IPS-20b (cell line): ENCODE data around the gene EPHX1.
"Not testable (repeated sequence)": the region's sequence is repeated elsewhere in the genome, so short reads cannot be mapped to it uniquely, and the experiment has no call there.

Source experiments
- H3K27ac ChIP-seq: one replicate; pipeline ENCODE4 v1.5.1; 2013; ENCODE audit warnings: low read length
- H3K27me3 ChIP-seq: 2 replicates; pipeline ENCODE4 v1.6.1; 2013; ENCODE audit warnings: mild to moderate bottlenecking, low read length, inconsistent platforms; ENCODE audit not compliant: insufficient read depth
- H3K36me3 ChIP-seq: 2 replicates; pipeline ENCODE4 v1.6.1; 2013; ENCODE audit warnings: low read depth, mild to moderate bottlenecking, inconsistent platforms, low read length, moderate library complexity; ENCODE audit not compliant: insufficient read depth
- H3K4me1 ChIP-seq: 2 replicates; pipeline ENCODE4 v1.6.1; 2013; ENCODE audit warnings: mild to moderate bottlenecking, control low read depth, inconsistent platforms, low read length, moderate library complexity; ENCODE audit not compliant: insufficient read depth
- H3K4me3 ChIP-seq: 2 replicates; pipeline ENCODE4 v1.5.1; 2013; ENCODE audit warnings: mild to moderate bottlenecking, low read length, inconsistent platforms
- H3K9ac ChIP-seq: 2 replicates; pipeline ENCODE4 v1.6.1; 2013; ENCODE audit warnings: low read depth, mild to moderate bottlenecking, inconsistent platforms, low read length, moderate library complexity
- H3K9me3 ChIP-seq: 2 replicates; pipeline ENCODE4 v1.6.1; 2013; ENCODE audit warnings: mild to moderate bottlenecking, low read depth, low read length, inconsistent platforms; ENCODE audit not compliant: insufficient read depth

The EPHX1 gene

DNA sequence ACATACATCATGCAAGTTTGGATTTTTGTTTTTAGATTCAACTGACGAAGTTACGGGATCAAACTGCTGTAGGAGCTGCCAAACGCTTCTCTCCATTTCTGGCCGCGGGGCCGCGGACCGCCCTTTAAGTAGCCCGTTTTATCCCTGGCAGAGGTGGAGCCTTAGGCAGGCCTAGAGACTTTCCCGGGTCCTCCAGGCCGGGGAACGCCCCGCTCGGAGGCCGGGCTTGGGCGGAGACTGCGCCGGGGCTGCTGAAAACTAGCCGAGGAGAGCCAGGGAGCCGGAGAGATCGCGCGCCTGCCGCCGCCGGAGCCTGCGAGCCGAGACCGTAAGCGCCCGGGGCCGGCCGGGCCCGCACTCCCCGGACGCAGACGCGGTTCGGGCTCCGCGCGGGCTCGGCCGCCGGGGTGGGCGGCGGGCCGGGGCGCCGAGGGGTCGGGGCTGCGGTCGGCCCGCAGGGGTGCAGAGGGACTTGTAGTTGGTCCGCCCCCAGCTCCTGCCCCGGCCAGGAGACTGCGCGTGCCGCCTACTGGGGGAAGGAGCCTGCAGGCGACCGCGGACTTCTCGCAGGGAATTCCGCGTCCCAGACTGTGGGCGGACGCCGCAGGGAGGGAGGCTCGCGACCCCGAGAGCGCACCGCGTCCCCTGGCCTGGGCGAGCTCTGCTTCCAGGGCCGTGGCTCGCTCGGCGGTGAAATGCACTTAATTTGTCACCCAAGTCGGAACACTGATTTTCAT, at the start of gene EPHX1:
TSS of gene EPHX1 (plus strand) at position 283 of the 737 bp plus-strand sequence. CDS start 18,606 bp downstream, outside the sequence.
- Histone ChIP-seq H3K27me3 (peaks cover 26% of the 10 kb centered on the region), H3K9me3 (no peaks in the 10 kb centered on the region), H3K27ac (no peak within 1 kb of the TSS), H3K9ac (peak within 1 kb of the TSS; percentile 76; the same call in 1 of the 2 replicates), H3K4me1 (peaks cover 21% of the 10 kb centered on the region), H3K36me3 (0 out of 2 replicates have a peak, but pooled peaks cover 5% of the 10 kb centered on the region), H3K4me3 (peak within 1 kb of the TSS; percentile 83)

DNA sequence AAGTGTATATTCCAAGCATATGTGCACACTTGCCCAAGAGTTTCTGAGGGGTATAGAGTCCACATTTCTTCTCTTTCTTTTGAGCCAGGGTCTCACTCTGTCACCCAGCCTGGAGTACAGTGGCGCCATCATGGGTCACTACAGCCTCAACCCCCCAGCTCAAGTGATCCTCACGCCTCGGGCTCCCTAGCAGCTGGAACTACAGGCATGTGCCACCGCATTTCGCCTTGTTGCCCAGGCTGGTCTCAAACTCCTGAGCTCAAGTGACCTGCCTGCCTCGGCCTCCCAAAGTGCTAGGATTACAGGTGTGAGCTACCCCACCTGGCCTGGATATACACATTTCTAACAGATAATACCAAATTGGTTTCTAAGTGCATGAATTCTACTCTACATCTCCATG, 49.4 kb upstream of the EPHX1 start:
- peaks cover 16% of the 10 kb centered on the region; the same call in 1 of the 2 replicates for H3K4me1 ChIP-seq
- no peak overlapping the region for H3K27ac ChIP-seq
- no peaks in the 10 kb centered on the region for H3K36me3 ChIP-seq
- H3K4me3 ChIP-seq = no peak overlapping the region
- H3K9me3 ChIP-seq = no peaks in the 10 kb centered on the region
- H3K27me3 ChIP-seq = no peaks in the 10 kb centered on the region
- no peak overlapping the region for H3K9ac ChIP-seq

DNA sequence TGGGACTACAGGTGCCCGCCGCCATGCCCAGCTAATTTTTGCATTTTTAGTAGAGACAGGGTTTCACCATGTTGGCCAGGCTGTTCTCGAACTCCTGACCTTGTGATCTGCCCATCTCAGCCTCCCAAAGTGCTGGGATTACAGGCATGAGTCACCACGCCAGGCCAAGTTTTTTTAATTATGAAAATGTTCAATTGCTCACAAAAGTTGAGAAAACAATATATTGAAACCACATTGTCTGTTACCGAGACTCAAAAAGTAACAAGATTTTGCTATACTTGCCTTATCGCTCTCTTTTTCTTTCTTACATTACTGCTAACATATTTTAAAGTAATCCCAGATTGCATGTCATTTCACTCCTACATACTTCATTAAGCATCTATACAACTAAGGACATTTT, 48.5 kb upstream of the EPHX1 start:
- H3K9ac ChIP-seq, H3K27ac ChIP-seq, H3K9me3 ChIP-seq, H3K4me3 ChIP-seq, H3K27me3 ChIP-seq, H3K36me3 ChIP-seq: not testable (repeated sequence)
- H3K4me1 ChIP-seq = peaks cover 16% of the 10 kb centered on the region; the same call in 1 of the 2 replicates

DNA sequence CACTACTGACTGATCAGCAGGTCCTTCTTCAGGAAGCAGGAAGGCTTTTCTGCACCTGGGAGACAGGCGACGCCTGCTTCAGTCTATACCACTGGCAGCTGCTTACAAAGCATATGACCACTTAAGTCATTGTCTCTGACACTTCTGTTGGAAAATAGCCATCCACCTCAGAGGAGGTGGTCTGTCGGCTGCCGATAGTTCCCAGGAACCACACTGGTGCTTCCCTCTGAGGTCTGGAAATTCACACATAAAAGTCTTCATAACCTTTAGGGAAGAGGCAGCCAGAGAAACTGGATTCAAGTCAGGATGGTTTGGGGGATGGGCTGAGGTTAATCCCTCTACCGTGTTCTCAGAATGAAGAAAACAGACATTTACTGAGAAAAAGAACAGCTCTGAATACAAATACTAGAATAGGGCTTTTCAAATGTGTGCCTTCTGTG, 47.9 kb upstream of the EPHX1 start:
- Histone ChIP-seq H3K27me3 (no peaks in the 10 kb centered on the region), H3K27ac (no peak overlapping the region), H3K4me3 (no peak overlapping the region), H3K36me3 (no peaks in the 10 kb centered on the region), H3K9me3 (no peaks in the 10 kb centered on the region), H3K9ac (no peak overlapping the region), H3K4me1 (peaks cover 16% of the 10 kb centered on the region; the same call in 1 of the 2 replicates)

DNA sequence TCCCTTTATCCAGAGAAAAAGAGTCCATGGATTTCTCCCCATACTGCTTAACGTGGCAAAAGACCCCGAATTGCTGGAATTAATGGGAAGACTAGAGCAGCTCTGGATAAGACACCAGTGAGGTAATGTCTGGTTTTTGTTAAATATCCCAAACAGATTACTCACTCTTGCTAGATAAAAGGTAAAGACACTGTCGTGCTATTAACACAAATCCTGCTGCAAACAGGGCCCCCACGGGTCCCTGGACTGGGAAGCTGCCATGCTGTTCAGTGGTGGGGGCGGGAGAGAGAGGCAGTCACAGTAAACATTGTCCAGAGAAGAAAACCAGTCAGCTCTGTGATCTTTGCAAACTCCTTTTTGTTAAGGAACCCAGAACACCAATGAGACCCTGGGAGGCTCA, 47.5 kb upstream of the EPHX1 start:
- H3K9me3 ChIP-seq = no peaks in the 10 kb centered on the region
- H3K27me3 ChIP-seq = no peaks in the 10 kb centered on the region
- H3K4me1 ChIP-seq = peaks cover 20% of the 10 kb centered on the region
- no peaks in the 10 kb centered on the region for H3K36me3 ChIP-seq
- no peak overlapping the region for H3K4me3 ChIP-seq
- H3K27ac ChIP-seq = no peak overlapping the region
- no peak overlapping the region for H3K9ac ChIP-seq

DNA sequence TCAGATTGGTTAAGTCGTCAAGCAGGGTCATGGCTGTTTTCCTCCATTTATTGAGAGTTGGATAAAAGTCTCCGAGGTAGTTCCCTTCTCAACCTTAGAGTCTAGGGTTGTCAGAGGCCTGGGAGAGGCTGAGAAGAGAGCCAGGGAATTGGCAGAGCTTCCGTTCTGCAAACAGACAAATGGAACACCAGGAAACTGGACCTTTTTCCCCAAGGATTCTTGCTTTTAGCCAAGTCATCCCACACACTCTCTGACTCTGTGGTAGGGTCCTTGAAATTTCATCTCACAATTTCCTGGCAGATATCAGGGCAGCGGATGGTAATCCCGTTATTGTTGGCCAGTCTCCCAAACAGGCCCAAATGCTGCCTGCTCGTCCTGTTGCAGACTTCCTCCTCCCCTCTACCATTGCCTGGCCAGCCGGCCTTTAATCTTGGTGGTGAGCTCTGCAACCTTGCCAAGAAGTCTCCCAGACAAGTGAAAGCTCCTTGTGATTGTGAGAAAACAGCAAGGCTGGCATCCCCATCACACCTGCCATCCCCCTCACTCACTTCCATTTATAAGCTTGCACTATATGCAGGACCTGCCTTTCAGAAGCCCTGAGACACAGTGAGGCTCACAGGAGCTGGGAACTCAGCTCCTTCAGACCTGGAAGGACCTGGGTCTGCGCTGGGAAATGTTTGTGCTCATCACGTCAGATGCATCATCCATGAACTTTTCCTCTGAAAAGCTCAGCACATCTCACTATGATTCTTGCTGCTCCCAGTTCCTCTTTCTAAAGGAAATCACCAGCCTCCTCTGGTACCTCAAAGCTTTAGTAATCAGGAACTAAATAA, 46.0 kb upstream of the EPHX1 start:
- Histone ChIP-seq H3K9me3 (no peaks in the 10 kb centered on the region), H3K4me3 (no peak overlapping the region), H3K27me3 (no peaks in the 10 kb centered on the region), H3K27ac (no peak overlapping the region), H3K9ac (no peak overlapping the region), H3K36me3 (no peaks in the 10 kb centered on the region), H3K4me1 (peaks cover 28% of the 10 kb centered on the region)

DNA sequence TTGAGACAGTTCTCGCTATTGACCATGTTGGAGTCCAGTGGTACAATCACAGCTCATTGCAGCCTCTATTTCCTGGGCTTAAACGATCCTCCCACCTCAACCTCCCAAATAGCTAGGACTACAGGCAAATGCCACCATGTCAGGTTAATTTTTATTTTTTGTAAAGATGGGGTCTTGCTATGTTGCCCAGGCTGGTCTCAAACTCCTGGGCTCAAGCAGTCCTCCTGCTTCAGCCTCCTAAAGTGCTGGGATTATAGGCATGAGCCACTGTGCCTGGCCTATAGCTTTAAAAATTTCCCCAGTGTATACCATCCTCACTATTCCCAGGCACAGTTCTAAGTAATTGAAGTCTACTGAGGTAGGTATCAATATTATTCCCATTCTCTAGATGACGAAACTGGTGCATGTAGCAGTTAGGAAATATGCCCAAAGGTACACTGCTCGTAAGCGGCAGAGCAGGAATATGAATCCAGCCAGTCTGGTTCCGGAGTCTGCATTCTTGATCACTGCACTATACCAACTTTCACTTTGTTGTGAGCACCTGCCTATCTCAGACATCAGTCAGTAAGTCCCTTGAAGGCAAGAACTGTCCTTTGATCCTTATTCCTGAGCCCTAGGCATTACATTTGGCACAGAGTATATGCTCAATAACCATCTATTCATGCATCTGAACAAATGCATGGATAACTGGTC, 43.8 kb upstream of the EPHX1 start:
- H3K9me3 ChIP-seq = no peaks in the 10 kb centered on the region
- no peaks in the 10 kb centered on the region for H3K27me3 ChIP-seq
- no peak overlapping the region for H3K27ac ChIP-seq
- H3K9ac ChIP-seq = no peak overlapping the region
- H3K4me1 ChIP-seq = peaks cover 36% of the 10 kb centered on the region
- H3K36me3 ChIP-seq = no peaks in the 10 kb centered on the region
- no peak overlapping the region for H3K4me3 ChIP-seq

DNA sequence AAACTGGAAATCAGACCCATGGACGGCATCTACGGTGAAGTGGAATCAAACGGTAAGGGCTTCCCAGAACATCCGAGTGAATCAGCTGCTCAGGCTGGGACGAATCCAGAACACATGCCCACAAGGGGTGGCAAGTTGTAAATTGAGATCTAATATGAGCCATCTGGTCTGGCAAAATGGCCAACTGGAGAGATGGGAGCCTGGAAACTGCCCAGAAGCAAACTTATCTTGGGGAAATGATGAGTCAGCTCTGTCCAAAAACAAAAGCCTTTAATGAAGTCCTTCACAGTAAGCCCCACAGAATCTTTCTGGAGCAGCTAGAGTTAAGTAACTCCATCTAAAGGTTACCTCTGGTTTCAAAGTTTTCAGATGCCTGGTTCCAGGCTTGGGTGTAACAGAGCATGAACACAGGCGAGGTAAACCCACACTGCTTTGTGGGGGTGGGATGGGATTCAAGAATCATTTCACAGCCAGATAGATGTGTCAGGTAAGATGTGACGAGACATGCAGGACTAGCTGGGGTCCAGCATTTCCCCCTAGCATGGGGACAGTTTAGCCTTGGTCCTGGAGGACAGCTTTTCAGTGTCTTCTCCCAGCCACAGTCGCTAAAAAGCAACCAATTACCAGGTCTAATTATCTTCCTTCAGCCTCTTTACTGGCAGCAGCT, 42.8 kb upstream of the EPHX1 start:
- Histone ChIP-seq H3K4me3 (no peak overlapping the region), H3K9ac (no peak overlapping the region), H3K9me3 (no peaks in the 10 kb centered on the region), H3K27me3 (no peaks in the 10 kb centered on the region), H3K4me1 (peaks cover 36% of the 10 kb centered on the region), H3K36me3 (no peaks in the 10 kb centered on the region), H3K27ac (no peak overlapping the region)

DNA sequence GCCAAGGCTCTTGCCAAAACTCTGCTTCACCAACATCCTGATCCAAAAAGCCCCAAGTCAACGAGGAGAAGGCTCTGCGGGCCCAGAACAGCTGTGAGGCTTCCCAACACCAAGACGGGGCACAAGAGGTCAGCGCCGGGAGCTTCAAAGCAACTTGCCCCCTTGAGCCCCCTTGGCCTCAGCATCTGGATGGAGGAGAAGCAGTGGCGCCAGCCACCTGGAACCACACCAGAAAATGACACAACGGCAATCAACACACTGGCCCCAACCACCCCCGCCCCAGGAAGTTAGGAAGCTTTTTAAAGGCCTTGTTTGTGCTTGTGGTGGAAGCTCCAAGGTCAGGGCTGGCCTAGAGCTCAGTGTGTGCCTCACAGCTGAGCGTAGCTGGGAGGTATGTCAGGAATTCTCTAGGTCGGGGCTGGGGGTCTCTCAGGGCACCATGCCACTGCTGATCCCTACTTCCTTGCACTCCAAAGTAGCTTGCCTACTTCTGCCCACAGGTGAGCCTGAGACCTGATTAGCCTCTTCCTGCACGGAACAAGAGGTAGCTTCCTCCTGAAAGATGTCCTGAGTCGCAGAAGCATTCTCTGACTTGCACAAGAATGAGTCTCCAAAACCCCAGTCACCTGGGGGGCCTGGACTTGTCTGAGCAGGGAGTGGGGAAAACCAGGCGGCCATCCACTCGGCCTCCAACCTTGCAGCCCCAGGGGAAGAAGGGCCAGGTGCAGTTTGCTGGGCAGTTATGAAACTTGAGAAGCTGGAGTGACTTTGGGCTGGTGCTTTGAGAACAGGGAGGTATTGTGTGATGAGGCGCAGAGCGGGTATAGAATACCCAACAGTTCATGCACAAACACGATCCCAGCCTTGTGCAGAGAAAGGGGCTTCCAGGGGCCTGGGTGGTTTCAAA, 42.0 kb upstream of the EPHX1 start:
- Histone ChIP-seq H3K4me3 (no peak overlapping the region), H3K4me1 (peaks cover 30% of the 10 kb centered on the region), H3K9me3 (no peaks in the 10 kb centered on the region), H3K27me3 (no peaks in the 10 kb centered on the region), H3K9ac (no peak overlapping the region), H3K36me3 (no peaks in the 10 kb centered on the region), H3K27ac (no peak overlapping the region)

DNA sequence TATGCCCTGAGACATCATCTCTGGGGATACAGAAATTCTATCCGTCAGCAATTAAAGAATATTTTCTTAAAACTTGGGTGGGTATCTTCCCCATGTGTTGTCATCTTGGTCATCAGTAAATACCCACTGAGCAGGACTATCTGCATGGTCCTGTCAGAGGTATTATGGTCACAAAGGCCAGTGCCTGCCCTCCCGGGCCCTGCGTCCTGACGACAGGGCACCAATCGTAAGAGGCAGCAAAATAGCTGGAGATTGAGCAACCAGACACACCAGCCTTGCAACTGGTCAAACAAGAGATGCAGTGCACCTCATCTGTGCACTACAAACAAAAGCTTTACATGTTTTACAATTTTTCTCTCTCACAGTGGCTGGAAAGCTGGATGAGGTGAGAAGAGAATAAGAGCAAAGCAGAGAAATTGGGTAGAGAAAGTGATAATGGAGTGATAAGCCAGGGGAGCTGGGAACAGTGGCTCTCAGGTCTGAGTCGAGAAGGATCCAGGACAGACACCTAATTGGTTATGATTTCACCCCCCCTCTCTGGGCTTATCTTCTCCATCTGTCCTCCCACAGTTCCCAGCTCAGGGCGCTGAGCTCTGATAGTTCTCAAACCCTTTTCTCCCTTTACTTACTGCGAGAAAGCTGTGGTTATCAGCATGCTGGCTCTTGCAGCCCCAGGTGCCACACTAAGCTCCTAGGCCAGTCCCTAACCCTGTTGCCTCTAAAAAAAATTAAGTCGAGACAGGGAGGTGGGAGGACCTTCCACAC, 41.1 kb upstream of the EPHX1 start:
- Histone ChIP-seq H3K4me1 (peaks cover 24% of the 10 kb centered on the region), H3K4me3 (no peak overlapping the region), H3K9ac (no peak overlapping the region), H3K27ac (no peak overlapping the region), H3K36me3 (no peaks in the 10 kb centered on the region), H3K9me3 (no peaks in the 10 kb centered on the region), H3K27me3 (no peaks in the 10 kb centered on the region)
